ENCODE data around the gene DYNLT4.

- no peak for TF ChIP-seq MEF2A (IDR thresholded peaks at IDR 0.05; ENCODE audit: borderline replicate concordance, low read depth)
- no peak for TF ChIP-seq YY1 (IDR thresholded peaks at IDR 0.05; ENCODE audit: low read depth)
- TF ChIP-seq, protein P1, sequence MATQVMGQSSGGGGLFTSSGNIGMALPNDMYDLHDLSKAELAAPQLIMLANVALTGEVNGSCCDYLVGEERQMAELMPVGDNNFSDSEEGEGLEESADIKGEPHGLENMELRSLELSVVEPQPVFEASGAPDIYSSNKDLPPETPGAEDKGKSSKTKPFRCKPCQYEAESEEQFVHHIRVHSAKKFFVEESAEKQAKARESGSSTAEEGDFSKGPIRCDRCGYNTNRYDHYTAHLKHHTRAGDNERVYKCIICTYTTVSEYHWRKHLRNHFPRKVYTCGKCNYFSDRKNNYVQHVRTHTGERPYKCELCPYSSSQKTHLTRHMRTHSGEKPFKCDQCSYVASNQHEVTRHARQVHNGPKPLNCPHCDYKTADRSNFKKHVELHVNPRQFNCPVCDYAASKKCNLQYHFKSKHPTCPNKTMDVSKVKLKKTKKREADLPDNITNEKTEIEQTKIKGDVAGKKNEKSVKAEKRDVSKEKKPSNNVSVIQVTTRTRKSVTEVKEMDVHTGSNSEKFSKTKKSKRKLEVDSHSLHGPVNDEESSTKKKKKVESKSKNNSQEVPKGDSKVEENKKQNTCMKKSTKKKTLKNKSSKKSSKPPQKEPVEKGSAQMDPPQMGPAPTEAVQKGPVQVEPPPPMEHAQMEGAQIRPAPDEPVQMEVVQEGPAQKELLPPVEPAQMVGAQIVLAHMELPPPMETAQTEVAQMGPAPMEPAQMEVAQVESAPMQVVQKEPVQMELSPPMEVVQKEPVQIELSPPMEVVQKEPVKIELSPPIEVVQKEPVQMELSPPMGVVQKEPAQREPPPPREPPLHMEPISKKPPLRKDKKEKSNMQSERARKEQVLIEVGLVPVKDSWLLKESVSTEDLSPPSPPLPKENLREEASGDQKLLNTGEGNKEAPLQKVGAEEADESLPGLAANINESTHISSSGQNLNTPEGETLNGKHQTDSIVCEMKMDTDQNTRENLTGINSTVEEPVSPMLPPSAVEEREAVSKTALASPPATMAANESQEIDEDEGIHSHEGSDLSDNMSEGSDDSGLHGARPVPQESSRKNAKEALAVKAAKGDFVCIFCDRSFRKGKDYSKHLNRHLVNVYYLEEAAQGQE (IDR thresholded peaks at IDR 0.05; ENCODE audit: low read depth, low read length) = no peak
- no peak for TF ChIP-seq EP300 (IDR thresholded peaks at IDR 0.05; ENCODE audit: borderline replicate concordance in 1 of 2, low read depth in 1 of 2, low read length in 1 of 2)
- TF ChIP-seq, protein P2, sequence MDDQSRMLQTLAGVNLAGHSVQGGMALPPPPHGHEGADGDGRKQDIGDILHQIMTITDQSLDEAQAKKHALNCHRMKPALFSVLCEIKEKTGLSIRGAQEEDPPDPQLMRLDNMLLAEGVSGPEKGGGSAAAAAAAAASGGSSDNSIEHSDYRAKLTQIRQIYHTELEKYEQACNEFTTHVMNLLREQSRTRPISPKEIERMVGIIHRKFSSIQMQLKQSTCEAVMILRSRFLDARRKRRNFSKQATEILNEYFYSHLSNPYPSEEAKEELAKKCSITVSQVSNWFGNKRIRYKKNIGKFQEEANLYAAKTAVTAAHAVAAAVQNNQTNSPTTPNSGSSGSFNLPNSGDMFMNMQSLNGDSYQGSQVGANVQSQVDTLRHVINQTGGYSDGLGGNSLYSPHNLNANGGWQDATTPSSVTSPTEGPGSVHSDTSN (IDR thresholded peaks at IDR 0.05) = no peak
- no peak for TF ChIP-seq CTCF (IDR thresholded peaks at IDR 0.05)
- TF ChIP-seq CHD2 (IDR thresholded peaks at IDR 0.05; ENCODE audit: low read length, partially characterized antibody) = no peak
- TF ChIP-seq POLR2AphosphoS5 (IDR thresholded peaks at IDR 0.05; ENCODE audit: low read depth, low read length) = no peak
These were observed 29.0 kb downstream of the DYNLT4 start for GRCh38 chr1:44777969-44778635.
